ENCODE data around the gene TCF4.

The TCF4 gene

DNA sequence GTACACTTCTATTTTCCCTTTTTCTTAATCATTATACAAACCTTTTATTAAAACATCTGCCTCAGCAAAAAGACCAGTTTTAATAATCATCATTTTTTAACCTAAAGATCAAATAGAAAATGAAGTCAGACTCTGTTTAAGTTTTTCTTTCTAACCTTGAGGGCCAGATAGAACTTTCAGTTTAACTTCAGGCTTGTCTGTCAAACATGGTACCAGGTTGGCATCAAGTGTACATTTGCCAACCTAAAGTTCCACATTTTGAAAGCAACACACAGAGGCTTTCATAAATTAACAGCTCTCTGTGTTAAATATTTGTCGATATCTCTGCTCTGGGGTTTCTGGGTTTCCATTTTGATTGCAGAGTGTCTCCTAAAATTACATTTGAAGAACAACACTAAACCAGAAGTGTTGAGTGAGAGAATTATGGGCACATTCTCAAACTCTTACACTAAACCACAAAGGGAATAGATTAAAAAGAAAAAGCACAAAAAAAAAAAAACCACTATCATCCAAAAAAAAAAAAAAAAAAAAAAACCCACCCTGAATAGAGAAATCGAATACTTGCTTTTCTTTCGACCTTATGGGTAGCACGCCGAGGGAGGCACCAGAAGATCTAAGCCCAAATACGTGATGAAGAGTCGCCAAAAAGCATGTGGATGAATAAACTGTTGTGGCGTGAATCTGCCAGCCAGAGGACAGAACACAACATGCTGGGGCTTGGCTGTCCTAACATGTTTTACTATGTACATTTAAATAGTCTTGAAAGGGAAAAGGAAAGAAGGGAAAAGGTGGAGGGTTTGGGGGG is 166.2 kb downstream of the TCF4 start:
- Histone ChIP-seq H3K4me3 (ENCODE audit: low read length) (peak overlapping the region; percentile 90), H3K27ac (ENCODE audit: low read depth, low read length) (peak overlapping the region; percentile 100), H3K4me1 (ENCODE audit: control insufficient read depth, low read length) (peaks cover 96% of the 10 kb centered on the region), H3K9me3 (ENCODE audit: control insufficient read depth, insufficient read depth, low read length) (no peaks in the 10 kb centered on the region), H3K9me2 (replicated peaks; ENCODE audit: control insufficient read depth, low read length) (no peaks in the 10 kb centered on the region), H4K20me1 (ENCODE audit: control insufficient read depth, insufficient read depth, low read depth, low read length) (no peaks in the 10 kb centered on the region), H3K36me3 (ENCODE audit: control insufficient read depth, low read length) (peaks cover 32% of the 10 kb centered on the region), H3K4me2 (ENCODE audit: low read length) (peak overlapping the region; percentile 97), H3K27me3 (ENCODE audit: control insufficient read depth, low read length) (no peaks in the 10 kb centered on the region; the same call in 1 of the 2 replicates), H3F3A (ENCODE audit: control insufficient read depth, insufficient read depth) (peaks cover 60% of the 10 kb centered on the region), H3K79me2 (ENCODE audit: control insufficient read depth, low read length) (peaks cover 79% of the 10 kb centered on the region)
- TF ChIP-seq CTCF (IDR thresholded peaks at IDR 0.05; ENCODE audit: low read depth, low read length, poor library complexity, severe bottlenecking) (no peak), EZH2phosphoT487 (IDR thresholded peaks at IDR 0.05; ENCODE audit: borderline replicate concordance, low read length) (no peak)

- no peak for TF ChIP-seq EZH2phosphoT487 (IDR thresholded peaks at IDR 0.05; ENCODE audit: borderline replicate concordance, low read length)
- TF ChIP-seq CTCF (IDR thresholded peaks at IDR 0.05; ENCODE audit: low read depth, low read length, poor library complexity, severe bottlenecking) = no peak
- peaks cover 80% of the 10 kb centered on the region for H3K79me2 ChIP-seq (ENCODE audit: control insufficient read depth, low read length)
Measured at GRCh38 chr18:55421308-55421614, 166.7 kb downstream of the TCF4 start.

DNA sequence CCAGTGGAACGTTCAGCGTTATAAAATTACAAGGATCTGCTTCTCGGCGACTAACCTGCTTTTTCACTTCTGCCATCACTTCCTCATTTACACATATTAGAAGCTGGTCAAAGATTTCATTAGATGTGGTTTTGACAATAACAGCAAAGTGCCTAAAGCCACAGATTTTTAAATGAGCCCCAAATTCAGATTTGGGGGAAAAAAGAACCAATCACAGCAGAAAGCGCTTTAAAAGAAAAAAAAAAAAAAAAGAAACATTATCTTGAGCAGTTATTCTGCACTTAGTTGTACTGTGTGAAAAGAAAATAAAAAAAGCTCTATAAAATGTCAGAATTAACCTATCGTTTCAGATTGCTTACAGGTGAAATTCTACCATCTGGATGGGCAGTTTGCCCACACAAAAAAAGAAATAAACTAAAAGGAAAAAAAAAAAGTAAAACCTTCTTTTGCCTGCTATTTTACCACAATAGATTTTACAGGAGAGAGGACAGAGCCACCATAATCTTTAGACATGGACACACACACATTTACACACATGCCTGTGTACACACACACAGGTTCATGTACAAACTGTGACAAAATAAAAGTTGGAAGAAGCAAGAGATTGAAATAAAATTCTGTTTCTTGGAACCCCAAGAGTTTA is 167.2 kb downstream of the TCF4 start:
- TF ChIP-seq EZH2phosphoT487 (IDR thresholded peaks at IDR 0.05; ENCODE audit: borderline replicate concordance, low read length) (no peak), CTCF (IDR thresholded peaks at IDR 0.05; ENCODE audit: low read depth, low read length, poor library complexity, severe bottlenecking) (no peak)
- Histone ChIP-seq H3K9me3 (ENCODE audit: control insufficient read depth, insufficient read depth, low read length) (no peaks in the 10 kb centered on the region), H3F3A (ENCODE audit: control insufficient read depth, insufficient read depth) (peaks cover 60% of the 10 kb centered on the region), H3K4me3 (ENCODE audit: low read length) (peak overlapping the region; percentile 90), H3K9me2 (replicated peaks; ENCODE audit: control insufficient read depth, low read length) (no peaks in the 10 kb centered on the region), H3K36me3 (ENCODE audit: control insufficient read depth, low read length) (peaks cover 36% of the 10 kb centered on the region), H3K27ac (ENCODE audit: low read depth, low read length) (peak overlapping the region; percentile 100), H3K4me2 (ENCODE audit: low read length) (peak overlapping the region; percentile 97), H3K79me2 (ENCODE audit: control insufficient read depth, low read length) (peaks cover 80% of the 10 kb centered on the region), H4K20me1 (ENCODE audit: control insufficient read depth, insufficient read depth, low read depth, low read length) (no peaks in the 10 kb centered on the region), H3K27me3 (ENCODE audit: control insufficient read depth, low read length) (no peaks in the 10 kb centered on the region; the same call in 1 of the 2 replicates), H3K4me1 (ENCODE audit: control insufficient read depth, low read length) (peaks cover 96% of the 10 kb centered on the region)

More at GRCh38 chr18:55421308-55421614, 166.7 kb downstream of the TCF4 start:
- Histone ChIP-seq H3K27me3 (ENCODE audit: control insufficient read depth, low read length) (no peaks in the 10 kb centered on the region; the same call in 1 of the 2 replicates), H3K4me2 (ENCODE audit: low read length) (peak overlapping the region; percentile 97), H3K27ac (ENCODE audit: low read depth, low read length) (peak overlapping the region; percentile 100), H3K4me1 (ENCODE audit: control insufficient read depth, low read length) (peaks cover 96% of the 10 kb centered on the region), H3K9me3 (ENCODE audit: control insufficient read depth, insufficient read depth, low read length) (no peaks in the 10 kb centered on the region), H3K36me3 (ENCODE audit: control insufficient read depth, low read length) (peaks cover 36% of the 10 kb centered on the region), H4K20me1 (ENCODE audit: control insufficient read depth, insufficient read depth, low read depth, low read length) (no peaks in the 10 kb centered on the region), H3K4me3 (ENCODE audit: low read length) (peak overlapping the region; percentile 90), H3F3A (ENCODE audit: control insufficient read depth, insufficient read depth) (peaks cover 60% of the 10 kb centered on the region), H3K9me2 (replicated peaks; ENCODE audit: control insufficient read depth, low read length) (no peaks in the 10 kb centered on the region)

Data from DOHH2 (cell line).